Endodermal cell (in vitro differentiated cells): ENCODE data around the gene SLC35D1. TPM values are rescaled to one million over a fixed set of nuclear protein-coding genes. Genes with fewer than 3 reads are reported as not detected.

Source experiments
- DNase-seq: peaks from one replicate; pipeline ENCODE4 v3.0.0-alpha.2; 2017
- H3K27ac ChIP-seq: 2 replicates; pipeline ENCODE4 v1.5.1; 2013; ENCODE audit warnings: mild to moderate bottlenecking, low read depth, low read length, moderate library complexity
- H3K27me3 ChIP-seq: 2 replicates; pipeline ENCODE4 v1.6.1; 2013; ENCODE audit warnings: mild to moderate bottlenecking, low read length, moderate library complexity; ENCODE audit not compliant: insufficient read depth, control insufficient read depth, poor library complexity, severe bottlenecking
- H3K36me3 ChIP-seq: 2 replicates; pipeline ENCODE4 v1.7.0; 2013; ENCODE audit warnings: mild to moderate bottlenecking, low read length, moderate library complexity; ENCODE audit not compliant: control insufficient read depth, insufficient read depth
- H3K4me1 ChIP-seq: one replicate; pipeline ENCODE4 v1.7.0; 2013; ENCODE audit warnings: low read length; ENCODE audit not compliant: control insufficient read depth, insufficient read depth
- H3K4me3 ChIP-seq: 2 replicates; pipeline ENCODE4 v1.5.1; 2013; ENCODE audit warnings: mild to moderate bottlenecking, low read length, moderate library complexity
- H3K9ac ChIP-seq: 2 replicates; pipeline ENCODE4 v1.6.1; 2013; ENCODE audit warnings: mild to moderate bottlenecking, low read length, moderate library complexity; ENCODE audit not compliant: poor library complexity, severe bottlenecking; ENCODE audit errors: extremely low read depth
- H3K9me3 ChIP-seq: 2 replicates; pipeline ENCODE4 v1.6.1; 2013; ENCODE audit warnings: mild to moderate bottlenecking, low read length, moderate library complexity; ENCODE audit not compliant: control insufficient read depth
- H3K27ac Mint-ChIP-seq: 2 replicates; pipeline ENCODE4 v1.8.0; 2020; ENCODE audit warnings: mixed read lengths
- H3K27me3 Mint-ChIP-seq: 2 replicates; pipeline ENCODE4 v1.8.0; 2021; ENCODE audit warnings: mild to moderate bottlenecking, mixed read lengths; ENCODE audit not compliant: insufficient read depth
- H3K36me3 Mint-ChIP-seq: 2 replicates; pipeline ENCODE4 v1.8.0; 2020; ENCODE audit warnings: low read depth, mixed read lengths
- H3K4me1 Mint-ChIP-seq: 2 replicates; pipeline ENCODE4 v1.8.0; 2020; ENCODE audit warnings: mixed read lengths
- H3K4me3 Mint-ChIP-seq: 2 replicates; pipeline ENCODE4 v1.8.0; 2020; ENCODE audit warnings: mild to moderate bottlenecking, moderate library complexity, mixed read lengths
- H3K9me3 Mint-ChIP-seq: 2 replicates; pipeline ENCODE4 v1.8.0; 2020; ENCODE audit warnings: mild to moderate bottlenecking, mixed read lengths
- WGBS, 2 experiments: methylation state at CpG; one replicate each; pipeline versions ENCODE4 v1.1.5 to v1.1.7; 2013; ENCODE audit warnings: missing lambda C conversion rate in 2 of 2, mixed read lengths in 1 of 2; ENCODE audit not compliant: insufficient coverage in 1 of 2, insufficient read length in 1 of 2; 5-methylcytosine and 5-hydroxymethylcytosine counted together
- total RNA-seq, 2 donors: library from RNA; stranded (reverse); fragmentation: NEBNext Ultra II Directional in 1 of 2; extraction: Animal tissue kit (Norgen Biotek cat#: 25700) in 1 of 2; gene quantifications; 2 replicates in 1 of 2; 3 replicates in 1 of 2; pipeline ENCODE4 v1.2.1, GENCODE V29; 2021
- TF ChIP-seq, protein P1 (sequence below): fragments of 200-600 bp; sonication (generic); conservative IDR thresholded peaks from 2 replicates; pipeline ENCODE4 v1.5.0; 2021; ENCODE audit warnings: antibody characterized with exemption, mild to moderate bottlenecking

SLC35D1 gene
- total RNA-seq, 2 donors from 2014 or later = 5.5 to 5.9 TPM

DNA sequence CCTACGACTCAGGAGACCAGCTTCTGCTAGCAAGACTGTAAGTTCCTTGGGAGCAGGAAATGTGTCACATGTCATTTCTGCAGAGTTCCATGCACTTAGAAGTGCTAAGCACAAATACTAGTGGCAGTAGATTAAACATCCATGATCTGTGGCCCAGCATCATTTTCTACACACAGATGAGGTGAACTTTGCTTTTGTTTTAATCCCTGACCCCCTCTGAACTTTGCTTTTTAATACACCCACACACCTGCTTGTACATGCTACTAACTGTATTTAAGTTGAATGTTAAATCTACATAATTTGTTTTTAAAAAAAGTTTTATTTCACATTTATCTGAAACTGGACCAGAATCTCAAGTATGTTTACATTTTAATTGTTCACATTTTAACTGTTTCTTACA lies 24.5 kb downstream of the SLC35D1 start:
- H3K9me3 ChIP-seq = no peaks in the 10 kb centered on the region
- no peaks in the 10 kb centered on the region for H3K4me1 ChIP-seq
- no peak for DNase-seq
- H3K27ac ChIP-seq = no peak overlapping the region
- no peaks in the 10 kb centered on the region for H3K4me1 Mint-ChIP-seq
- H3K9ac ChIP-seq = no peak overlapping the region
- no peak overlapping the region for H3K27ac Mint-ChIP-seq
- no peaks in the 10 kb centered on the region for H3K27me3 Mint-ChIP-seq
- no peaks in the 10 kb centered on the region for H3K27me3 ChIP-seq
- peaks cover 5% of the 10 kb centered on the region for H3K9me3 Mint-ChIP-seq
- H3K4me3 ChIP-seq = no peak overlapping the region
- peaks cover 4% of the 10 kb centered on the region for H3K36me3 Mint-ChIP-seq
- no peak overlapping the region for H3K4me3 Mint-ChIP-seq
- H3K36me3 ChIP-seq = peaks cover 10% of the 10 kb centered on the region
- TF ChIP-seq, protein P1, sequence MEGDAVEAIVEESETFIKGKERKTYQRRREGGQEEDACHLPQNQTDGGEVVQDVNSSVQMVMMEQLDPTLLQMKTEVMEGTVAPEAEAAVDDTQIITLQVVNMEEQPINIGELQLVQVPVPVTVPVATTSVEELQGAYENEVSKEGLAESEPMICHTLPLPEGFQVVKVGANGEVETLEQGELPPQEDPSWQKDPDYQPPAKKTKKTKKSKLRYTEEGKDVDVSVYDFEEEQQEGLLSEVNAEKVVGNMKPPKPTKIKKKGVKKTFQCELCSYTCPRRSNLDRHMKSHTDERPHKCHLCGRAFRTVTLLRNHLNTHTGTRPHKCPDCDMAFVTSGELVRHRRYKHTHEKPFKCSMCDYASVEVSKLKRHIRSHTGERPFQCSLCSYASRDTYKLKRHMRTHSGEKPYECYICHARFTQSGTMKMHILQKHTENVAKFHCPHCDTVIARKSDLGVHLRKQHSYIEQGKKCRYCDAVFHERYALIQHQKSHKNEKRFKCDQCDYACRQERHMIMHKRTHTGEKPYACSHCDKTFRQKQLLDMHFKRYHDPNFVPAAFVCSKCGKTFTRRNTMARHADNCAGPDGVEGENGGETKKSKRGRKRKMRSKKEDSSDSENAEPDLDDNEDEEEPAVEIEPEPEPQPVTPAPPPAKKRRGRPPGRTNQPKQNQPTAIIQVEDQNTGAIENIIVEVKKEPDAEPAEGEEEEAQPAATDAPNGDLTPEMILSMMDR = no peak
- WGBS, 2 experiments = 91 to 100% methylated on average over 1 of the region's 1 CpG

DNA sequence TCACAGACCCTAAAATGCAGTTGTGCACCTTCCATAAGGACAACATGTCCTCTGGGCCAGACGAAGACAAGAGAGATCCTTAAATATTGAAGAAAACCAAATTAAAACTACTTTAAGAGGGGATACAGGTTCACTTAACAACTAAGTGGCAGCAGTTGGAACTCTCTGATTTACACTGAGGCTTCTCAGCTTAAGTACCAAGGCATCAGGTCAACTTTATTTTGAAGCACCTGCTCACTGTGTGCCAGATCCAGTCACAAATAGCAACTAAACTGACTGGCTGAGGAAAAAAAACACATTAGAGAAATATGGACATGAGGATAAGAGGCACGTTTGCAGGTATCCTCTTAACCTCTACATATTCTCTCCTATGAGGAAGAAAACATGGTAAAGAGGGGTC lies 33.2 kb downstream of the SLC35D1 start:
- Histone ChIP-seq H3K9ac (no peak overlapping the region), H3K4me3 (no peak overlapping the region), H3K27ac (no peak overlapping the region), H3K9me3 (no peaks in the 10 kb centered on the region), H3K27me3 (no peaks in the 10 kb centered on the region), H3K36me3 (peaks cover 24% of the 10 kb centered on the region), H3K4me1 (no peaks in the 10 kb centered on the region)
- Mint-ChIP-seq H3K27ac (no peak overlapping the region), H3K36me3 (peaks cover 11% of the 10 kb centered on the region), H3K27me3 (no peaks in the 10 kb centered on the region), H3K4me1 (peaks cover 33% of the 10 kb centered on the region), H3K9me3 (no peaks in the 10 kb centered on the region), H3K4me3 (no peak overlapping the region)
- TF ChIP-seq, protein P1 = no peak
- 50% methylated on average over 2 of the region's 2 CpGs; no CpG with 5 or more reads in 1 of the 2 experiments for WGBS, 2 experiments
- DNase-seq = no peak

DNA sequence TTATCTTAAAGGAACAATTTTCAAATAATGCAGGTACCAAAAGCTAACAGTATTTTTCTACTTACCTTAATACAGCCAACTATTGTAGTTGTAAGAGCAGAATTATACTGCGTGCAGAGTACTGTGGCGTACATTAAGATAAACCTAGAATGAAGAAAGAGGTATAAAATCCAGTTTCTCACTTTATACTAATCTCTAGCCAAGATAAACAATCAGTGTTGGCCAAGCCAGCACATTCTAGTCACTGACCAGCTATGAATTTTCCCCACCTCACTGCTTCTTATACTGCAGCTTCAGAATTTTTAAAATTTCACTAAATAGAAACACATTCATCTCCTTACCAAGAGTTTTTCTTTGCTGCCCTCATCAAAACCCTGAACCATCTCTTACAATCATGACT lies 33.6 kb downstream of the SLC35D1 start:
- TF ChIP-seq, protein P1 = no peak
- Histone ChIP-seq H3K4me3 (no peak overlapping the region), H3K27me3 (no peaks in the 10 kb centered on the region), H3K27ac (no peak overlapping the region), H3K9me3 (no peaks in the 10 kb centered on the region), H3K9ac (no peak overlapping the region), H3K36me3 (peaks cover 24% of the 10 kb centered on the region), H3K4me1 (no peaks in the 10 kb centered on the region)
- H3K27ac Mint-ChIP-seq = no peak overlapping the region
- H3K36me3 Mint-ChIP-seq = peaks cover 11% of the 10 kb centered on the region
- H3K27me3 Mint-ChIP-seq = no peaks in the 10 kb centered on the region
- no peaks in the 10 kb centered on the region for H3K9me3 Mint-ChIP-seq
- WGBS, 2 experiments = 100% methylated on average over 2 of the region's 2 CpGs; no CpG with 5 or more reads in 1 of the 2 experiments
- no peak for DNase-seq
- no peak overlapping the region for H3K4me3 Mint-ChIP-seq
- peaks cover 33% of the 10 kb centered on the region for H3K4me1 Mint-ChIP-seq
